BLaER1 (cell line): ENCODE data around the gene TCN2.
"Not testable (repeated sequence)": the region's sequence is repeated elsewhere in the genome, so short reads cannot be mapped to it uniquely, and the experiment has no call there.

Experiments
- H3K27ac ChIP-seq: shearing (Covaris generic); formaldehyde crosslinking; 2 replicates; pipeline ENCODE4 v1.8.1; 2022
- H3K27me3 ChIP-seq: shearing (Covaris generic); formaldehyde crosslinking; 2 replicates; pipeline ENCODE4 v1.8.1; 2022
- H3K36me3 ChIP-seq: shearing (Covaris generic); formaldehyde crosslinking; 2 replicates; pipeline ENCODE4 v1.8.1; 2022
- H3K4me1 ChIP-seq: shearing (Covaris generic); formaldehyde crosslinking; 2 replicates; pipeline ENCODE4 v1.8.1; 2022
- H3K4me2 ChIP-seq: shearing (Covaris generic); formaldehyde crosslinking; 2 replicates; pipeline ENCODE4 v1.8.1; 2022
- H3K4me3 ChIP-seq: shearing (Covaris generic); formaldehyde crosslinking; 2 replicates; pipeline ENCODE4 v1.8.1; 2022
- H3K9ac ChIP-seq: shearing (Covaris generic); formaldehyde crosslinking; 2 replicates; pipeline ENCODE4 v1.8.1; 2022
- H3K9me3 ChIP-seq: shearing (Covaris generic); formaldehyde crosslinking; 2 replicates; pipeline ENCODE4 v1.8.1; 2022
- H4K20me1 ChIP-seq: shearing (Covaris generic); formaldehyde crosslinking; 2 replicates; pipeline ENCODE4 v1.8.1; 2022
- Cebpa-rat ChIP-seq: shearing (Covaris generic); IDR thresholded peaks from 2 replicates; pipeline ENCODE4 v1.8.1; 2022

Gene TCN2

DNA sequence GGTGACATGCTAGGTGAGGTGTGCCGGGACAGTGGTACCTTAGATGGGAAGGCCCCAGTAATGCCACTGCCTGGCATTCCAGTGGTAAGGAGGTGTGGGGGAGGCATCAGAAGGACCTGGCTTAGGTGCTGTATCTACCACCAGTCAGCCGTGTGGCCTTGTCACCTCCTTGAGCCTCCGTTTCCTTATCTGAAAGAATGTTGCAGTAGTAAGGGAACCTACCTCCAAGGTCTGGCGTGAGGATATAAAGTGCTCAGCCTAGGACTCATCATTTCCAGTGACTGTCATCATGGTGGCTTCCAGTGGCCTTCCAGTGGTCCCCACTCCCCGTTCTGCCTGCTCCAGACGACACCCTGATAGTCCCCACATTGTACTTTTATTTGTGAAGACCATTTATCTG, 67.5 kb downstream of the TCN2 start:
- H3K27ac ChIP-seq: no peak overlapping the region
- H4K20me1 ChIP-seq: no peaks in the 10 kb centered on the region
- no peaks in the 10 kb centered on the region for H3K36me3 ChIP-seq
- H3K4me1 ChIP-seq: no peaks in the 10 kb centered on the region
- no peaks in the 10 kb centered on the region for H3K27me3 ChIP-seq
- no peak overlapping the region for H3K4me2 ChIP-seq
- no peak overlapping the region for H3K9ac ChIP-seq
- TF ChIP-seq Cebpa-rat: no peak
- H3K9me3 ChIP-seq: no peaks in the 10 kb centered on the region
- H3K4me3 ChIP-seq: no peak overlapping the region

DNA sequence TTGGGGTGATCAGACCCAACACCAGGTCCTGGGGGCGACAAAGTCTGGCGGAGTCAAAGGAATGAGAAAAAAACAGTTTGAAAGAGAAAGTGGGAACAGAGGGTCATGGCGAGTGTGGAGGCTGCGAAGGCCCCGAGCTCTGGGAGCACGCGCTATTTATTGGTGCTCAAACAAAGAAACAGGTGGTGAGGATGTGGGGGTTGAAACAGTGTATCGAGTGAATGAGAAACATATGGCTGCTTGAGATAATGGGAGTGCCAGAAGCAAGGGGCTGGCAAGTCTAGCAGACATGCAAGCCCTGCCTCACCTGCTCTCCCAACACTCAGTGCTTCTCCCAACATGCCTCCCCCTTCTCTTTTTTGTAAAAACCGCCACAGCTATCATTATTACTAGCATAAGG, 68.5 kb downstream of the TCN2 start:
- H3K27ac ChIP-seq: no peak overlapping the region

DNA sequence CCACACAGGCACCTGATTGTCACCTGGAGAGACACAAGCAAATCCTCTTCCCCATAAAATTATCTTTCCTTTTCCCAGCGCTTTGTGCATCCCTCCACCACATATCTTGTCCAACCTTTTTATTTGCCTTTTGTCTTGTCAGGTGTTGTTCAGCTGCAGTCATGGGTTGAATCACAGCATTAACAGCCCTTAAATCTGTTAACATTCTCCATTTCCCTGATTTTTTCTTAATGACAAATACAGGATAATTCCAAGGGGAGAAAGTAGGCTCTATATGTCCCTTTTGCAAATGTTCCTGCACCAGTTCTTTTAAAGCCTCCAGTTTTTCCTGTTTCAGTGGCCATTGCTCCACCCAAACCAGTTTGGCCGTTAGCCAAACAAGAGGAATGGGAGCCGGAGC, 69.6 kb downstream of the TCN2 start:
- H3K27ac ChIP-seq, H3K36me3 ChIP-seq, H3K4me2 ChIP-seq, H4K20me1 ChIP-seq, H3K27me3 ChIP-seq, H3K9ac ChIP-seq, H3K9me3 ChIP-seq, H3K4me3 ChIP-seq: not testable (repeated sequence)
- H3K4me1 ChIP-seq: peaks cover 15% of the 10 kb centered on the region

More for the DNA sequence above, 68.5 kb downstream of the TCN2 start:
- no peak overlapping the region for H3K9ac ChIP-seq
- H4K20me1 ChIP-seq: no peaks in the 10 kb centered on the region
- TF ChIP-seq Cebpa-rat: no peak
- no peaks in the 10 kb centered on the region for H3K27me3 ChIP-seq
- H3K4me1 ChIP-seq: peaks cover 4% of the 10 kb centered on the region
- no peak overlapping the region for H3K4me2 ChIP-seq
- no peaks in the 10 kb centered on the region for H3K9me3 ChIP-seq
- H3K36me3 ChIP-seq: no peaks in the 10 kb centered on the region
- H3K4me3 ChIP-seq: no peak overlapping the region
